ENCODE data around the gene SAAL1. TPM values are rescaled to one million over a fixed set of nuclear protein-coding genes. Genes with fewer than 3 reads are reported as not detected.
"Not testable (repeated sequence)": the region's sequence is repeated elsewhere in the genome, so short reads cannot be mapped to it uniquely, and the experiment has no call there.

Gene SAAL1
- polyA plus RNA-seq, 1 donor (not counting 4 experiments of a cell fraction or from before 2014, with no cell fraction given), result 28.3 TPM

GRCh38 chr11:18132341-18132740 is 26.5 kb upstream of the SAAL1 start, which contains the start of gene MRGPRX3:
Gene MRGPRX3 (plus strand): TSS chr11:18132571. CDS start chr11:18137203, 4,632 bp downstream.
- Histone ChIP-seq H4K20me1 (ENCODE audit: control insufficient read depth, extremely low read depth, insufficient read depth, low read length) (no peaks in the 10 kb centered on the region), H3K9me1 (ENCODE audit: control insufficient read depth, extremely low read depth, insufficient read depth, low read length) (no peaks in the 10 kb centered on the region), H3K79me2 (ENCODE audit: control insufficient read depth, insufficient read depth, low read length) (no peaks in the 10 kb centered on the region), H3K9me3 (ENCODE audit: control insufficient read depth, low read depth, low read length) (no peaks in the 10 kb centered on the region), H3K4me3 (ENCODE audit: control insufficient read depth in 2 of 3, extremely low read depth in 1 of 3, insufficient read depth in 2 of 3, low read depth in 1 of 3, low read length in 3 of 3) (no peak within 1 kb of the TSS), H3K27me3 (ENCODE audit: control insufficient read depth, extremely low read depth, insufficient read depth, low read length) (no peaks in the 10 kb centered on the region), H2AFZ (ENCODE audit: control insufficient read depth, low read length) (peak within 1 kb of the TSS; percentile 23), H3K4me2 (ENCODE audit: control insufficient read depth, extremely low read depth, insufficient read depth, low read depth, low read length) (peak within 1 kb of the TSS; percentile 38), H3K4me1 (ENCODE audit: control insufficient read depth, extremely low read depth, insufficient read depth, low read length) (peaks cover 8% of the 10 kb centered on the region), H3K9ac (ENCODE audit: control insufficient read depth, extremely low read depth, insufficient read depth, low read length) (no peak within 1 kb of the TSS), H3K36me3 (ENCODE audit: control insufficient read depth in 2 of 2, extremely low read depth in 1 of 2, insufficient read depth in 2 of 2, low read length in 2 of 2) (no peaks in the 10 kb centered on the region), H3K27ac (ENCODE audit: control insufficient read depth, insufficient read depth, low read length) (no peak within 1 kb of the TSS)
- TF ChIP-seq CTCF (optimal IDR thresholded peaks at IDR 0.05 in 1 of 3, IDR thresholded peaks at IDR 0.05 in 1 of 3, conservative IDR thresholded peaks at IDR 0.05 in 1 of 3; ENCODE audit: extremely low read depth in 1 of 3, insufficient read depth in 2 of 3, low read length in 3 of 3) (no peak), EZH2 (IDR thresholded peaks at IDR 0.05; ENCODE audit: low read length) (no peak)
- peak; percentile 68 for FAIRE-seq
- dilution Hi-C loops (cut with MboI; ENCODE audit: extremely low pct_ligation_motif_present, low sequenced_read_pairs), result no loop called here
- DNase-seq (ENCODE audit: low read depth, low spot score), result no peak

- H3K9me3 ChIP-seq (ENCODE audit: control insufficient read depth, low read depth, low read length); H4K20me1 ChIP-seq (ENCODE audit: control insufficient read depth, extremely low read depth, insufficient read depth, low read length); H3K79me2 ChIP-seq (ENCODE audit: control insufficient read depth, insufficient read depth, low read length); H3K9me1 ChIP-seq (ENCODE audit: control insufficient read depth, extremely low read depth, insufficient read depth, low read length); H3K4me3 ChIP-seq (ENCODE audit: control insufficient read depth in 2 of 3, extremely low read depth in 1 of 3, insufficient read depth in 2 of 3, low read depth in 1 of 3, low read length in 3 of 3); H3K27ac ChIP-seq (ENCODE audit: control insufficient read depth, insufficient read depth, low read length); H3K4me1 ChIP-seq (ENCODE audit: control insufficient read depth, extremely low read depth, insufficient read depth, low read length); H3K4me2 ChIP-seq (ENCODE audit: control insufficient read depth, extremely low read depth, insufficient read depth, low read depth, low read length); H3K36me3 ChIP-seq (ENCODE audit: control insufficient read depth in 2 of 2, extremely low read depth in 1 of 2, insufficient read depth in 2 of 2, low read length in 2 of 2); H2AFZ ChIP-seq (ENCODE audit: control insufficient read depth, low read length); dilution Hi-C loops (cut with MboI; ENCODE audit: extremely low pct_ligation_motif_present, low sequenced_read_pairs); FAIRE-seq; H3K27me3 ChIP-seq (ENCODE audit: control insufficient read depth, extremely low read depth, insufficient read depth, low read length); DNase-seq (ENCODE audit: low read depth, low spot score); H3K9ac ChIP-seq (ENCODE audit: control insufficient read depth, extremely low read depth, insufficient read depth, low read length): not testable (repeated sequence)
These were observed 25.2 kb upstream of the SAAL1 start for GRCh38 chr11:18131115-18131514.

DNA sequence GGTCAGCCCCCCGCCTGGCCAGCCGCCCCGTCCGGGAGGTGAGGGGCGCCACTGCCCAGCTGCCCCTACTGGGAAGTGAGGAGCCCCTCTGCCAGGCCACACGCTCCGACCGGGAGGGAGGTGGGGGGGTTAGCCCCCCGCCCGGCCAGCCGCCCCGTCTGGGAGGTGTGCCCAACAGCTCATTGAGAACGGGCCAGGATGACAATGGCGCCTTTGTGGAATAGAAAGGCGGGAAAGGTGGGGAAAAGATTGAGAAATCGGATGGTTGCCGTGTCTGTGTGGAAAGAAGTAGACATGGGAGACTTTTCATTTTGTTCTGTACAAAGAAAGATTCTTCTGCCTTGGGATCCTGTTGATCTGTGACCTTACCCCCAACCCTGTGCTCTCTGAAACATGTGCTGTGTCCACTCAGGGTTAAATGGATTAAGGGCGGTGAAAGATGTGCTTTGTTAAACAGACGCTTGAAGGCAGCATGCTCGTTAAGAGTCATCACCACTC is 15.5 kb upstream of the SAAL1 start:
- H4K20me1 ChIP-seq (ENCODE audit: control insufficient read depth, extremely low read depth, insufficient read depth, low read length); H2AFZ ChIP-seq (ENCODE audit: control insufficient read depth, low read length); H3K9me3 ChIP-seq (ENCODE audit: control insufficient read depth, low read depth, low read length); DNase-seq (ENCODE audit: low read depth, low spot score); H3K4me3 ChIP-seq (ENCODE audit: control insufficient read depth in 2 of 3, extremely low read depth in 1 of 3, insufficient read depth in 2 of 3, low read depth in 1 of 3, low read length in 3 of 3); H3K9ac ChIP-seq (ENCODE audit: control insufficient read depth, extremely low read depth, insufficient read depth, low read length); FAIRE-seq; H3K27me3 ChIP-seq (ENCODE audit: control insufficient read depth, extremely low read depth, insufficient read depth, low read length); H3K4me2 ChIP-seq (ENCODE audit: control insufficient read depth, extremely low read depth, insufficient read depth, low read depth, low read length); H3K36me3 ChIP-seq (ENCODE audit: control insufficient read depth in 2 of 2, extremely low read depth in 1 of 2, insufficient read depth in 2 of 2, low read length in 2 of 2); H3K79me2 ChIP-seq (ENCODE audit: control insufficient read depth, insufficient read depth, low read length); H3K27ac ChIP-seq (ENCODE audit: control insufficient read depth, insufficient read depth, low read length); dilution Hi-C loops (cut with MboI; ENCODE audit: extremely low pct_ligation_motif_present, low sequenced_read_pairs); H3K4me1 ChIP-seq (ENCODE audit: control insufficient read depth, extremely low read depth, insufficient read depth, low read length); H3K9me1 ChIP-seq (ENCODE audit: control insufficient read depth, extremely low read depth, insufficient read depth, low read length): not testable (repeated sequence)

Measured in keratinocyte (primary cell).